IMR-90 (cell line): ENCODE results near the gene SOX6. TPM values are rescaled to one million over a fixed set of nuclear protein-coding genes. Genes with fewer than 3 reads are reported as not detected.

ENCODE experiments used
- ATAC-seq: fragments of 200-7000 bp; cut with Tn5 transposase; 2 replicates; pipeline ENCODE4 v1.9.1; 2020; ENCODE audit warnings: low read depth, mild to moderate bottlenecking, moderate library complexity
- BruUV-seq: library from RNA; stranded (reverse); fragments of 400-500 nt; replicated peaks from 2 replicates; lab custom pipeline; 2021; lab: Mats Ljungman, UMichigan
- CTCF ChIA-PET: fragments of 300-600 bp; formaldehyde crosslinking; extraction: SDS; loops from one replicate; lab custom pipeline; 2021; ENCODE audit warnings: antibody characterized with exemption; lab: Yijun Ruan, JAX
- POLR2A ChIA-PET: fragments of 300-600 bp; sonication (Branson Sonifier 250); formaldehyde crosslinking; loops from one replicate; lab custom pipeline; 2022; ENCODE audit warnings: antibody characterized with exemption; ENCODE audit not compliant: unreplicated experiment; lab: Charles Lee
- DNase-seq: peaks from one replicate; pipeline ENCODE4 v3.0.0; 2013
- H2AFZ ChIP-seq: replicated peaks from 2 replicates; pipeline ENCODE3; 2013; ENCODE audit warnings: low read length, mild to moderate bottlenecking; ENCODE audit not compliant: poor library complexity
- H2AK5ac ChIP-seq: 2 replicates; pipeline ENCODE4 v1.6.1; 2013; ENCODE audit warnings: low read depth, low read length, inconsistent platforms
- H2AK9ac ChIP-seq: replicated peaks from 2 replicates; pipeline ENCODE3; 2013; ENCODE audit warnings: mild to moderate bottlenecking, low read depth, low read length, moderate library complexity; ENCODE audit not compliant: poor library complexity
- H2BK120ac ChIP-seq: 2 replicates; pipeline ENCODE4 v1.6.1; 2013; ENCODE audit warnings: low read depth, low read length, inconsistent platforms
- H2BK15ac ChIP-seq: 3 replicates; pipeline ENCODE4 v1.6.1; 2013; ENCODE audit warnings: low read depth, low read length, inconsistent platforms
- H2BK20ac ChIP-seq: 2 replicates; pipeline ENCODE4 v1.6.1; 2013; ENCODE audit warnings: low read depth, mild to moderate bottlenecking, inconsistent platforms, low read length, moderate library complexity
- H2BK5ac ChIP-seq: 2 replicates; pipeline ENCODE4 v1.6.1; 2013; ENCODE audit warnings: mild to moderate bottlenecking, low read depth, low read length, inconsistent platforms; ENCODE audit not compliant: poor library complexity, severe bottlenecking
- H3K14ac ChIP-seq: replicated peaks from 2 replicates; pipeline ENCODE4 v1.6.1; 2013; ENCODE audit warnings: low read depth, low read length, inconsistent platforms
- H3K18ac ChIP-seq: 2 replicates; pipeline ENCODE4 v1.6.1; 2013; ENCODE audit warnings: low read depth, low read length, control low read depth
- H3K23ac ChIP-seq: 2 replicates; pipeline ENCODE4 v1.6.1; 2013; ENCODE audit warnings: low read depth, low read length, inconsistent platforms
- H3K27ac ChIP-seq: 2 replicates; pipeline ENCODE4 v1.5.1; 2013; ENCODE audit warnings: mild to moderate bottlenecking, control low read depth, low read length; ENCODE audit not compliant: insufficient read depth
- H3K27me3 ChIP-seq: 2 replicates; pipeline ENCODE4 v1.6.1; 2013; ENCODE audit warnings: low read length; ENCODE audit not compliant: control insufficient read depth, insufficient read depth
- H3K36me3 ChIP-seq: 2 replicates; pipeline ENCODE4 v1.6.1; 2013; ENCODE audit warnings: low read length, mixed read lengths; ENCODE audit not compliant: control insufficient read depth, insufficient read depth
- H3K4ac ChIP-seq: 2 replicates; pipeline ENCODE4 v1.6.1; 2013; ENCODE audit warnings: low read depth, low read length, inconsistent platforms
- H3K4me1 ChIP-seq: 2 replicates; pipeline ENCODE4 v1.6.1; 2013; ENCODE audit warnings: low read length, mixed read lengths; ENCODE audit not compliant: control insufficient read depth, insufficient read depth
- H3K4me2 ChIP-seq: 2 replicates; pipeline ENCODE4 v1.6.1; 2013; ENCODE audit warnings: low read depth, mild to moderate bottlenecking, control low read depth, low read length, moderate library complexity
- H3K4me3 ChIP-seq: 2 replicates; pipeline ENCODE4 v1.5.1; 2013; ENCODE audit warnings: low read depth, mild to moderate bottlenecking, control low read depth, low read length, moderate library complexity; ENCODE audit not compliant: insufficient read depth
- H3K56ac ChIP-seq: 2 replicates; pipeline ENCODE4 v1.6.1; 2013; ENCODE audit warnings: low read length, inconsistent platforms; ENCODE audit not compliant: insufficient read depth; ENCODE audit errors: extremely low read depth
- H3K79me1 ChIP-seq, 2 experiments: 2 replicates each; pipeline ENCODE4 v1.6.1; 2013; ENCODE audit warnings: low read length in 2 of 2, inconsistent platforms in 1 of 2, low read depth in 1 of 2
- H3K9ac ChIP-seq: 2 replicates; pipeline ENCODE4 v1.6.1; 2013; ENCODE audit warnings: low read depth, low read length, control low read depth
- H3K9me1 ChIP-seq: 2 replicates; pipeline ENCODE4 v1.6.1; 2013; ENCODE audit warnings: low read length, inconsistent platforms; ENCODE audit not compliant: insufficient read depth
- H3K9me3 ChIP-seq: 2 replicates; pipeline ENCODE4 v1.6.1; 2013; ENCODE audit warnings: low read length; ENCODE audit not compliant: control insufficient read depth, insufficient read depth
- H4K20me1 ChIP-seq: 2 replicates; pipeline ENCODE4 v1.6.1; 2013; ENCODE audit warnings: low read length, inconsistent platforms; ENCODE audit not compliant: insufficient read depth
- H4K5ac ChIP-seq: 2 replicates; pipeline ENCODE4 v1.6.1; 2013; ENCODE audit warnings: mild to moderate bottlenecking, low read depth, low read length, control low read depth
- H4K8ac ChIP-seq, 2 experiments: 2 replicates each; pipeline ENCODE4 v1.6.1; 2013; ENCODE audit warnings: low read depth in 2 of 2, low read length in 2 of 2, control low read depth in 1 of 2, inconsistent platforms in 1 of 2
- H4K91ac ChIP-seq: 2 replicates; pipeline ENCODE4 v1.6.1; 2013; ENCODE audit warnings: low read depth, low read length, inconsistent platforms; ENCODE audit not compliant: insufficient read depth
- BHLHE40 ChIP-seq: fragments of 150-350 bp; IDR thresholded peaks from 2 replicates; pipeline ENCODE4 v1.6.1; 2016; ENCODE audit warnings: mild to moderate bottlenecking, low read depth, low read length
- CHD1 ChIP-seq: IDR thresholded peaks from 2 replicates; pipeline ENCODE4 v1.6.1; 2012; ENCODE audit warnings: low read depth, low read length, improper control_type of control experiment
- FOS ChIP-seq: fragments of 150-350 bp; IDR thresholded peaks from 2 replicates; pipeline ENCODE4 v1.6.1; 2016; ENCODE audit warnings: low read depth, low read length
- MAFK ChIP-seq: IDR thresholded peaks from 2 replicates; pipeline ENCODE4 v1.6.1; 2012; ENCODE audit warnings: low read depth, low read length, improper control_type of control experiment
- MAZ ChIP-seq: IDR thresholded peaks from 2 replicates; pipeline ENCODE4 v1.6.1; 2012; ENCODE audit warnings: low read depth, mild to moderate bottlenecking, low read length, improper control_type of control experiment, moderate library complexity, borderline replicate concordance
- MXI1 ChIP-seq: IDR thresholded peaks from 2 replicates; pipeline ENCODE4 v1.6.1; 2012; ENCODE audit warnings: low read depth, mild to moderate bottlenecking, low read length, moderate library complexity, borderline replicate concordance
- NFE2L2 ChIP-seq: fragments of 150-350 bp; IDR thresholded peaks from 2 replicates; pipeline ENCODE4 v1.6.1; 2016; ENCODE audit warnings: low read depth, mild to moderate bottlenecking, low read length
- RAD21 ChIP-seq: IDR thresholded peaks from 2 replicates; pipeline ENCODE4 v1.6.1; 2012; ENCODE audit warnings: low read length, improper control_type of control experiment
- RCOR1 ChIP-seq: IDR thresholded peaks from 2 replicates; pipeline ENCODE4 v1.6.1; 2012; ENCODE audit warnings: mild to moderate bottlenecking, low read length, improper control_type of control experiment; ENCODE audit not compliant: insufficient replicate concordance
- SMC3 ChIP-seq: fragments of 150-350 bp; IDR thresholded peaks from 2 replicates; pipeline ENCODE4 v1.6.1; 2016; ENCODE audit warnings: low read depth, mild to moderate bottlenecking, antibody characterized with exemption, low read length, moderate library complexity
- WGBS, 2 experiments: methylation state at CpG; one replicate each; pipeline versions ENCODE4 v1.1.5 to v1.1.7; 2013; ENCODE audit warnings: missing lambda C conversion rate in 2 of 2; ENCODE audit not compliant: insufficient read length in 1 of 2; ENCODE audit errors: extremely low coverage in 2 of 2; 5-methylcytosine and 5-hydroxymethylcytosine counted together
- dilution Hi-C: fragments of 300-500 bp; cut with HindIII; formaldehyde crosslinking; loops from one replicate; pipeline ENCODE4 v1.14.3; 2018; ENCODE audit warnings: low sequenced_read_pairs; ENCODE audit not compliant: unreplicated experiment
- in situ Hi-C: fragments of 300-500 bp; cut with MboI; formaldehyde crosslinking; loops from 3 replicates; pipeline ENCODE4 v1.14.3; 2019; ENCODE audit warnings: low sequenced_read_pairs, inconsistent platforms, mixed read lengths
- intact Hi-C: fragments of 100-400 bp; cut with micrococcal nuclease; formaldehyde crosslinking; loops from 2 replicates; pipeline ENCODE4 v1.10.0; 2022
- polyA plus RNA-seq, 3 experiments: library from polyadenylated mRNA; depleted of rRNA; stranded (reverse); fragments of >200 nt; gene quantifications; 2 replicates each; pipeline ENCODE4 v1.2.3, GENCODE V29; 2012; ENCODE audit warnings: low replicate concordance in 1 of 3
- total RNA-seq: library from RNA; depleted of rRNA; stranded (reverse); fragments of >200 nt; gene quantifications from 2 replicates; pipeline ENCODE4 v1.2.3, GENCODE V29; 2012
- TF ChIP-seq, protein P1 (sequence below): fragments of 150-350 bp; IDR thresholded peaks from 2 replicates; pipeline ENCODE4 v1.6.1; 2017; ENCODE audit warnings: mild to moderate bottlenecking, antibody characterized with exemption, low read length, low read depth
- TF ChIP-seq, protein P2 (sequence below): fragments of 150-350 bp; IDR thresholded peaks from 2 replicates; pipeline ENCODE4 v1.6.1; 2016; ENCODE audit warnings: low read depth, mild to moderate bottlenecking, low read length, moderate library complexity, borderline replicate concordance

SOX6 gene
- total and polyA plus RNA-seq, 2 of the 4 experiments (the other 2 are of a cell fraction) = 1.7 to 7.7 TPM

DNA sequence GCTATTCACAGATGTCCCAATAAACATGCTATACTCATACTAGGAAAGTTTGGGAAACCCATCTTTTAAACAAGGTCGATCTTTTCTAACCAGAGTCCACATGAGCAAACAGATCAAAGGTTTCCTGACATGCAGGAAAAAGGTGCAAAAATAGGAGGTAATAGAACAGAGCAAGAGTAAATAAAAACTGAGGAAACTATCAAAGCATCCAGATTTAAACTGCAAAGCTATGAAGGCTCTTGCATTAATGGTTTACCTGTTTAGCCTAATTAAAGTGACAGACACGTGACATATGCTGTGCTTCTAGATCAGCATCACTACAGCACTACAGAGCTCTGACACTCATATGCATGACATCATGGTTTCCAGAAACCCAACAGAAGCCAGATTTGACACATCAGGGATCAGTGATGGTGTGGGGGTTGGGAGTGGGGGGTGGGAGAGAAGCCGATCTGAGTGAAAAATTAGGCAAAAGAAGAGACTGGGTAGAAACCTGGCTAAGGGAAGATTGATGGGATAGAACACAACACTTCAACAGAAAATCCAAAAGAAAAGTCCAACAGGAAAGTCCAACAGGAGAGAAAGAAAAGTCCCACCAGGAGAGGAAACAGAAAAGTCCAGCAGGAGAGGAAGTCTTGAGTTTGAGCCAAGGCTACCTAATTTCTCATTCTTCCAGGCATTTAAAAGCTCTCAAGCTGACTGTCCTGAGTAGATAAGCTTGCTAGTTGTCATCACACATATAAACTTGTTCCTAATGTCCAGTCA, 262.3 kb downstream of the SOX6 start:
- Histone ChIP-seq H3K14ac (no peak overlapping the region), H3K56ac (no peak overlapping the region), H3K4me3 (no peak overlapping the region), H2BK20ac (no peak overlapping the region), H2BK15ac (no peak overlapping the region), H3K9me3 (no peaks in the 10 kb centered on the region), H2AK9ac (no peak overlapping the region), H3K79me1 (no peaks in the 10 kb centered on the region), H4K5ac (no peak overlapping the region), H4K20me1 (no peaks in the 10 kb centered on the region), H3K23ac (no peak overlapping the region), H4K8ac (no peak overlapping the region), H2AK5ac (no peak overlapping the region), H3K27ac (no peak overlapping the region), H3K36me3 (no peaks in the 10 kb centered on the region), H3K9ac (no peak overlapping the region), H3K27me3 (no peaks in the 10 kb centered on the region), H3K4ac (no peak overlapping the region), H4K91ac (no peak overlapping the region), H2BK5ac (no peak overlapping the region), H2AFZ (no peak overlapping the region), H3K18ac (no peak overlapping the region), H2BK120ac (no peak overlapping the region), H3K4me2 (no peak overlapping the region), H3K9me1 (no peaks in the 10 kb centered on the region; the same call in 1 of the 2 replicates), H3K4me1 (peaks cover 7% of the 10 kb centered on the region)
- DNase-seq (peak; percentile 10), ATAC-seq (no peak)
- TF ChIP-seq MAZ (no peak), MXI1 (no peak), RAD21 (no peak), NFE2L2 (no peak), RCOR1 (no peak), FOS (no peak), BHLHE40 (no peak), SMC3 (no peak), CHD1 (no peak), MAFK (no peak)
- TF ChIP-seq, protein P1, sequence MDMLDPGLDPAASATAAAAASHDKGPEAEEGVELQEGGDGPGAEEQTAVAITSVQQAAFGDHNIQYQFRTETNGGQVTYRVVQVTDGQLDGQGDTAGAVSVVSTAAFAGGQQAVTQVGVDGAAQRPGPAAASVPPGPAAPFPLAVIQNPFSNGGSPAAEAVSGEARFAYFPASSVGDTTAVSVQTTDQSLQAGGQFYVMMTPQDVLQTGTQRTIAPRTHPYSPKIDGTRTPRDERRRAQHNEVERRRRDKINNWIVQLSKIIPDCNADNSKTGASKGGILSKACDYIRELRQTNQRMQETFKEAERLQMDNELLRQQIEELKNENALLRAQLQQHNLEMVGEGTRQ = no peak
- TF ChIP-seq, protein P2, sequence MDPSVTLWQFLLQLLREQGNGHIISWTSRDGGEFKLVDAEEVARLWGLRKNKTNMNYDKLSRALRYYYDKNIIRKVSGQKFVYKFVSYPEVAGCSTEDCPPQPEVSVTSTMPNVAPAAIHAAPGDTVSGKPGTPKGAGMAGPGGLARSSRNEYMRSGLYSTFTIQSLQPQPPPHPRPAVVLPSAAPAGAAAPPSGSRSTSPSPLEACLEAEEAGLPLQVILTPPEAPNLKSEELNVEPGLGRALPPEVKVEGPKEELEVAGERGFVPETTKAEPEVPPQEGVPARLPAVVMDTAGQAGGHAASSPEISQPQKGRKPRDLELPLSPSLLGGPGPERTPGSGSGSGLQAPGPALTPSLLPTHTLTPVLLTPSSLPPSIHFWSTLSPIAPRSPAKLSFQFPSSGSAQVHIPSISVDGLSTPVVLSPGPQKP = no peak
- dilution Hi-C loops (no loop called here), in situ Hi-C loops (no loop called here), intact Hi-C loops (loop anchor here (5.0 to 10.0 kb wide), 2 partner anchors 42 to 511 kb away; no protein-coding TSS in a partner anchor)
- no CpG with 5 or more reads among the region's 3 CpGs for WGBS, 2 experiments
- ChIA-PET POLR2A (no interaction called here), CTCF (no interaction called here)
- BruUV-seq = no TSS peak
